PC-3 (cell line): Measurements from ENCODE around the gene RPL19. TPM values are rescaled to one million over a fixed set of nuclear protein-coding genes. Genes with fewer than 3 reads are reported as not detected.

Source experiments
- ATAC-seq: fragments of 200-7000 bp; cut with Tn5 transposase; 2 replicates; pipeline ENCODE4 v1.9.1; 2020; ENCODE audit warnings: mild to moderate bottlenecking, moderate library complexity
- BruUV-seq: library from RNA; stranded (reverse); fragments of 400-500 nt; replicated peaks from 2 replicates; lab custom pipeline; 2021; lab: Mats Ljungman, UMichigan
- CTCF ChIA-PET: fragments of 300-600 bp; sonication (Branson Sonifier 250); formaldehyde crosslinking; loops from one replicate; lab custom pipeline; 2022; ENCODE audit warnings: antibody characterized with exemption; lab: Charles Lee
- POLR2A ChIA-PET: fragments of 300-600 bp; sonication (Branson Sonifier 250); formaldehyde crosslinking; loops from one replicate; lab custom pipeline; 2022; ENCODE audit warnings: antibody characterized with exemption; ENCODE audit not compliant: unreplicated experiment; lab: Charles Lee
- DNase-seq: peaks from one replicate; pipeline ENCODE4 v3.0.0-alpha.2; 2015
- H2AFZ ChIP-seq: fragments of 300-600 bp; sonication (generic); 2 replicates; pipeline ENCODE4 v1.6.0; 2016; ENCODE audit warnings: antibody characterized with exemption, low read length
- H3F3A ChIP-seq: fragments of 300-600 bp; sonication (generic); one replicate; pipeline ENCODE4 v1.6.0; 2017; ENCODE audit warnings: antibody characterized with exemption, low read length, control low read depth, mild to moderate bottlenecking; ENCODE audit not compliant: unreplicated experiment
- H3K27ac ChIP-seq: fragments of 300-600 bp; sonication (generic); 2 replicates; pipeline ENCODE4 v1.5.1; 2016; ENCODE audit warnings: mild to moderate bottlenecking, low read length
- H3K27me3 ChIP-seq: fragments of 300-600 bp; sonication (generic); 2 replicates; pipeline ENCODE4 v1.6.1; 2016; ENCODE audit warnings: low read length, mixed read lengths
- H3K36me3 ChIP-seq: fragments of 300-600 bp; sonication (generic); 2 replicates; pipeline ENCODE4 v1.6.1; 2016; ENCODE audit warnings: low read depth, mixed run types, low read length, mixed read lengths
- H3K4me1 ChIP-seq: fragments of 300-600 bp; sonication (generic); 2 replicates; pipeline ENCODE4 v1.5.1; 2016; ENCODE audit warnings: low read length; ENCODE audit not compliant: insufficient read depth
- H3K4me2 ChIP-seq: fragments of 300-600 bp; sonication (generic); 2 replicates; pipeline ENCODE4 v1.6.0; 2016; ENCODE audit warnings: low read length
- H3K4me3 ChIP-seq: fragments of 300-600 bp; sonication (generic); 2 replicates; pipeline ENCODE4 v1.5.1; 2016; ENCODE audit warnings: mild to moderate bottlenecking, low read length, mixed read lengths
- H3K79me2 ChIP-seq: fragments of 300-600 bp; sonication (generic); 2 replicates; pipeline ENCODE4 v1.6.1; 2017; ENCODE audit warnings: low read length, mixed read lengths
- H3K9ac ChIP-seq: fragments of 300-600 bp; sonication (generic); 2 replicates; pipeline ENCODE4 v1.6.0; 2016; ENCODE audit warnings: mild to moderate bottlenecking, low read length
- H3K9me2 ChIP-seq: fragments of 300-600 bp; sonication (generic); replicated peaks from 2 replicates; pipeline ENCODE4 v1.6.1; 2016; ENCODE audit warnings: mixed run types, low read length, mixed read lengths
- H3K9me3 ChIP-seq: fragments of 300-600 bp; sonication (generic); 2 replicates; pipeline ENCODE4 v1.6.1; 2016; ENCODE audit warnings: low read length, mixed read lengths
- H4K20me1 ChIP-seq: fragments of 300-600 bp; sonication (generic); 2 replicates; pipeline ENCODE4 v1.6.1; 2016; ENCODE audit warnings: low read length, mixed read lengths
- CTCF ChIP-seq: fragments of 300-600 bp; sonication (generic); conservative IDR thresholded peaks from 2 replicates; pipeline ENCODE4 v1.5.1; 2017; ENCODE audit warnings: antibody characterized with exemption, low read depth, mild to moderate bottlenecking, low read length
- EZH2 ChIP-seq: fragments of 300-600 bp; sonication (generic); IDR thresholded peaks from one replicate; pipeline ENCODE4 v1.6.1; 2017; ENCODE audit warnings: antibody characterized with exemption, mild to moderate bottlenecking, low read length; ENCODE audit not compliant: unreplicated experiment
- EZH2phosphoT487 ChIP-seq: fragments of 300-600 bp; sonication (generic); IDR thresholded peaks from 2 replicates; pipeline ENCODE4 v1.6.1; 2018; ENCODE audit warnings: mild to moderate bottlenecking, antibody characterized with exemption, low read length, borderline replicate concordance
- intact Hi-C: fragments of 100-400 bp; cut with micrococcal nuclease; formaldehyde crosslinking; loops from 2 replicates; pipeline ENCODE4 v1.9.0; 2023
- total RNA-seq: library from RNA; depleted of rRNA; stranded (reverse); fragments of >200 nt; gene quantifications from 2 replicates; pipeline ENCODE4 v1.2.3, GENCODE V29; 2014

Gene RPL19
- total RNA-seq, 1 experiment from 2014 or later = 2,509 TPM

- no peak overlapping the region for H2AFZ ChIP-seq
- H3F3A ChIP-seq = no peaks in the 10 kb centered on the region
- H3K27ac ChIP-seq = no peak overlapping the region
- intact Hi-C loops = no loop called here
- no TSS peak for BruUV-seq
- H3K4me1 ChIP-seq = peaks cover 11% of the 10 kb centered on the region; the same call in 1 of the 2 replicates
- no peak overlapping the region for H3K4me2 ChIP-seq
- H3K9me2 ChIP-seq = no peaks in the 10 kb centered on the region
- TF ChIP-seq CTCF (peak; percentile 76), EZH2 (no peak)
- no peaks in the 10 kb centered on the region for H3K79me2 ChIP-seq
- no peak overlapping the region for H3K9ac ChIP-seq
- H3K36me3 ChIP-seq = 0 out of 2 replicates have a peak, but pooled peaks cover 3% of the 10 kb centered on the region
- no peaks in the 10 kb centered on the region for H3K9me3 ChIP-seq
- H3K27me3 ChIP-seq = no peaks in the 10 kb centered on the region
- POLR2A ChIA-PET = no interaction called here
- H3K4me3 ChIP-seq = no peak overlapping the region
- H4K20me1 ChIP-seq = no peaks in the 10 kb centered on the region
- CTCF ChIA-PET = interaction anchor here (0.5 to 1.3 kb wide), 4 partner anchors 11 to 252 kb away, joined by 3 to 15 read pairs (median 5); no protein-coding TSS in a partner anchor
- DNase-seq (peak; percentile 43), ATAC-seq (0 out of 2 replicates have a peak, but pooled peaks have one; percentile 37)
Observed at GRCh38 chr17:39174920-39175694, 25.0 kb upstream of the RPL19 start.

- H3K9ac ChIP-seq = no peak overlapping the region
- no peaks in the 10 kb centered on the region for H3K9me3 ChIP-seq
- BruUV-seq = no TSS peak
- no peak overlapping the region for H3K27ac ChIP-seq
- ATAC-seq (no peak), DNase-seq (no peak)
- no peak overlapping the region for H3K4me3 ChIP-seq
- no peaks in the 10 kb centered on the region for H3K79me2 ChIP-seq
- H3K4me1 ChIP-seq = peaks cover 11% of the 10 kb centered on the region; the same call in 1 of the 2 replicates
- POLR2A ChIA-PET = no interaction called here
- intact Hi-C loops = no loop called here
- no peaks in the 10 kb centered on the region for H3K27me3 ChIP-seq
- no peak for TF ChIP-seq EZH2
- TF ChIP-seq EZH2phosphoT487 = no peak
- H4K20me1 ChIP-seq = no peaks in the 10 kb centered on the region
- CTCF ChIA-PET = interaction anchor here (0.6 to 1.3 kb wide), 3 partner anchors 10 to 193 kb away, joined by 3 to 7 read pairs (median 3); partner anchors contain the start of gene ARL5C
- H3K36me3 ChIP-seq = 0 out of 2 replicates have a peak, but pooled peaks cover 3% of the 10 kb centered on the region
- no peak overlapping the region for H3K4me2 ChIP-seq
- H2AFZ ChIP-seq = no peak overlapping the region
- H3K9me2 ChIP-seq = no peaks in the 10 kb centered on the region
- no peaks in the 10 kb centered on the region for H3F3A ChIP-seq
Observed at GRCh38 chr17:39175695-39176093, 24.4 kb upstream of the RPL19 start.

- H3K4me1 ChIP-seq = peaks cover 11% of the 10 kb centered on the region; the same call in 1 of the 2 replicates
- CTCF ChIA-PET = no interaction called here
Observed at GRCh38 chr17:39177256-39177655, 22.8 kb upstream of the RPL19 start.

More at GRCh38 chr17:39177256-39177655, 22.8 kb upstream of the RPL19 start:
- ATAC-seq = no peak
- no peaks in the 10 kb centered on the region for H3F3A ChIP-seq
- no TSS peak for BruUV-seq
- DNase-seq = no peak
- H3K36me3 ChIP-seq = 0 out of 2 replicates have a peak, but pooled peaks cover 3% of the 10 kb centered on the region
- H2AFZ ChIP-seq = no peak overlapping the region
- no peak for TF ChIP-seq CTCF
- no peak for TF ChIP-seq EZH2phosphoT487
- TF ChIP-seq EZH2 = no peak
- H3K27me3 ChIP-seq = no peaks in the 10 kb centered on the region
- H4K20me1 ChIP-seq = no peaks in the 10 kb centered on the region
- H3K9me2 ChIP-seq = no peaks in the 10 kb centered on the region
- H3K4me2 ChIP-seq = no peak overlapping the region
- no peaks in the 10 kb centered on the region for H3K9me3 ChIP-seq
- H3K27ac ChIP-seq = no peak overlapping the region
- no peaks in the 10 kb centered on the region for H3K79me2 ChIP-seq
- no peak overlapping the region for H3K9ac ChIP-seq
- intact Hi-C loops = no loop called here
- POLR2A ChIA-PET = no interaction called here
- no peak overlapping the region for H3K4me3 ChIP-seq
